Gastroesophageal sphincter (tissue), 4 donors: ENCODE data around the gene ARHGAP36. TPM values are rescaled to one million over a fixed set of nuclear protein-coding genes. Genes with fewer than 3 reads are reported as not detected.

Source experiments
- ATAC-seq: fragments of 150-250 bp; one replicate; pipeline ENCODE4 v1.9.1; 2016; ENCODE audit warnings: mild to moderate bottlenecking, moderate library complexity
- H3K27ac ChIP-seq, 4 donors: fragments of 200-600 bp; sonication (generic) in 3 of 4; 1 replicate in 3 of 4; 2 replicates in 1 of 4; pipeline ENCODE4 v1.5.1; 2016 to 2019
- H3K27me3 ChIP-seq: fragments of 200-600 bp; sonication (generic); one replicate; pipeline ENCODE4 v1.5.1; 2019
- H3K36me3 ChIP-seq, 2 donors: fragments of 200-600 bp; sonication (generic); one replicate each; pipeline ENCODE4 v1.5.1; 2019; ENCODE audit warnings: control low read depth in 1 of 2
- H3K4me1 ChIP-seq, 3 donors: fragments of 200-600 bp; sonication (generic); 1 replicate in 2 of 3; 2 replicates in 1 of 3; pipeline ENCODE4 v1.5.1; 2016 to 2019; ENCODE audit warnings: control low read depth in 2 of 3
- H3K4me3 ChIP-seq, 2 donors: fragments of 200-600 bp; sonication (generic); one replicate each; pipeline ENCODE4 v1.5.1; 2019; ENCODE audit warnings: mild to moderate bottlenecking in 1 of 2, moderate library complexity in 1 of 2
- H3K9me3 ChIP-seq, 3 donors: fragments of 200-600 bp; sonication (generic); one replicate each; pipeline ENCODE4 v1.5.1; 2017 to 2019; ENCODE audit warnings: control low read depth in 2 of 3
- CTCF ChIP-seq, 4 experiments: fragments of 200-600 bp in 2 of 4; fragments of 450-650 bp in 2 of 4; sonication (generic) in 1 of 4; IDR thresholded peaks; one replicate each; pipeline ENCODE4 v1.5.1; 2017 to 2019; ENCODE audit warnings: antibody characterized with exemption in 4 of 4, mild to moderate bottlenecking in 2 of 4, moderate library complexity in 2 of 4
- EP300 ChIP-seq: sonication (generic); formaldehyde crosslinking; IDR thresholded peaks from one replicate; pipeline ENCODE4 v1.6.1; 2017; ENCODE audit warnings: antibody characterized with exemption, mild to moderate bottlenecking
- POLR2A ChIP-seq, 2 donors: fragments of 450-650 bp; IDR thresholded peaks; one replicate each; pipeline ENCODE4 v1.6.1; 2017; ENCODE audit warnings: antibody characterized with exemption in 2 of 2, mild to moderate bottlenecking in 2 of 2, moderate library complexity in 1 of 2
- POLR2AphosphoS5 ChIP-seq: sonication (generic); formaldehyde crosslinking; IDR thresholded peaks from one replicate; pipeline ENCODE4 v1.6.1; 2017; ENCODE audit warnings: antibody characterized with exemption
- WGBS, 2 donors: methylation state at CpG; one replicate each; pipeline ENCODE4 v1.1.5; 2018; ENCODE audit warnings: low coverage in 1 of 2; 5-methylcytosine and 5-hydroxymethylcytosine counted together
- total RNA-seq, 4 donors: library from RNA; depleted of rRNA; stranded (reverse); fragments of >200 nt; gene quantifications; one replicate each; pipeline ENCODE4 v1.1.0, GENCODE V29; 2016

ARHGAP36 gene
- total RNA-seq = under 1 TPM in 1 of 4 donors, not detected in 3; 0.10 TPM

GRCh38 chrX:131058136-131058868, at the start of gene ARHGAP36:
Gene ARHGAP36, plus strand, starts transcription at chrX:131058346. Its CDS starts 23,320 bp downstream, at chrX:131081666.
- Histone ChIP-seq H3K4me1 (peaks cover 0 to 6% (median 0%) of the 10 kb centered on the region in 3 donors), H3K9me3 (no peaks in the 10 kb centered on the region), H3K27ac (no peak within 1 kb of the TSS), H3K36me3 (no peaks in the 10 kb centered on the region), H3K27me3 (peaks cover 28% of the 10 kb centered on the region), H3K4me3 (peak within 1 kb of the TSS in 1 of 2 donors; percentile 20)
- no peak for ATAC-seq
- TF ChIP-seq CTCF (IDR thresholded peaks at IDR 0.05) (no peak), POLR2A (IDR thresholded peaks at IDR 0.05) (no peak), EP300 (no peak), POLR2AphosphoS5 (no peak)
- WGBS, 2 donors = no CpG with 5 or more reads among the region's 62 CpGs

GRCh38 chrX:131010186-131010585, 48.0 kb upstream of the ARHGAP36 start:
- H3K27me3 ChIP-seq = no peaks in the 10 kb centered on the region
- H3K4me3 ChIP-seq = no peak overlapping the region
- H3K9me3 ChIP-seq = no peaks in the 10 kb centered on the region
- no peak for ATAC-seq
- H3K4me1 ChIP-seq = no peaks in the 10 kb centered on the region
- 39% methylated on average over 2 of the region's 2 CpGs; no CpG with 5 or more reads in 1 of the 2 donors for WGBS, 2 donors
- TF ChIP-seq POLR2A (IDR thresholded peaks at IDR 0.05) = no peak
- TF ChIP-seq POLR2AphosphoS5 = no peak
- no peak for TF ChIP-seq CTCF (IDR thresholded peaks at IDR 0.05)
- no peak for TF ChIP-seq EP300
- no peak overlapping the region for H3K27ac ChIP-seq
- no peaks in the 10 kb centered on the region for H3K36me3 ChIP-seq

GRCh38 chrX:131025336-131025735, 32.8 kb upstream of the ARHGAP36 start:
- Histone ChIP-seq H3K36me3 (no peaks in the 10 kb centered on the region), H3K27ac (no peak overlapping the region), H3K4me3 (no peak overlapping the region), H3K4me1 (no peaks in the 10 kb centered on the region), H3K27me3 (no peaks in the 10 kb centered on the region), H3K9me3 (no peaks in the 10 kb centered on the region)
- no peak for ATAC-seq
- TF ChIP-seq POLR2AphosphoS5 (no peak), EP300 (no peak), CTCF (IDR thresholded peaks at IDR 0.05) (no peak), POLR2A (IDR thresholded peaks at IDR 0.05) (no peak)
- 41 to 57% methylated on average over 3 of the region's 3 CpGs for WGBS, 2 donors

GRCh38 chrX:131032354-131033230, 25.6 kb upstream of the ARHGAP36 start:
- Histone ChIP-seq H3K4me1 (no peaks in the 10 kb centered on the region), H3K27ac (no peak overlapping the region), H3K36me3 (no peaks in the 10 kb centered on the region), H3K9me3 (no peaks in the 10 kb centered on the region), H3K4me3 (no peak overlapping the region), H3K27me3 (no peaks in the 10 kb centered on the region)
- TF ChIP-seq POLR2AphosphoS5 (no peak), EP300 (no peak), POLR2A (IDR thresholded peaks at IDR 0.05) (no peak), CTCF (IDR thresholded peaks at IDR 0.05) (no peak)
- WGBS, 2 donors = 33 to 50% methylated on average over 1 of the region's 2 CpGs
- ATAC-seq = no peak
